Endothelial cell of umbilical vein (primary cell): ENCODE measurements around the gene CDC42SE2.

Experiments
- EZH2 ChIP-seq: IDR thresholded peaks from 2 replicates; pipeline ENCODE4 v1.6.1; 2012; ENCODE audit warnings: borderline replicate concordance, low read depth, mild to moderate bottlenecking, moderate library complexity, low read length, inconsistent platforms; ENCODE audit not compliant: severe bottlenecking
- FOS ChIP-seq: IDR thresholded peaks from 2 replicates; pipeline ENCODE4 v1.6.1; 2011; ENCODE audit warnings: mild to moderate bottlenecking, low read length, moderate library complexity, borderline replicate concordance; ENCODE audit not compliant: insufficient read depth
- JUN ChIP-seq: IDR thresholded peaks from 2 replicates; pipeline ENCODE4 v1.6.1; 2011; ENCODE audit warnings: borderline replicate concordance, low read depth; ENCODE audit not compliant: insufficient read length, insufficient read depth
- MYC ChIP-seq: IDR thresholded peaks from one replicate; pipeline ENCODE4 v1.6.1; 2011; ENCODE audit warnings: mild to moderate bottlenecking, low read depth, low read length
- POLR2A ChIP-seq: IDR thresholded peaks from 2 replicates; pipeline ENCODE4 v1.6.1; 2012; ENCODE audit warnings: low read depth, mild to moderate bottlenecking, control low read depth, low read length
- POLR2AphosphoS5 ChIP-seq: IDR thresholded peaks from 2 replicates; pipeline ENCODE4 v1.6.1; 2012; ENCODE audit warnings: low read depth, mild to moderate bottlenecking, control low read depth, low read length, moderate library complexity; ENCODE audit not compliant: insufficient read depth
- TF ChIP-seq, protein P1 (sequence below), 2 donors: IDR thresholded peaks; 1 replicate in 1 of 2; 2 replicates in 1 of 2; pipeline ENCODE4 v1.5.1; 2011; ENCODE audit warnings: low read length in 2 of 2, mild to moderate bottlenecking in 2 of 2, moderate library complexity in 2 of 2, control low read depth in 1 of 2, inconsistent platforms in 1 of 2, low read depth in 1 of 2; ENCODE audit not compliant: insufficient read depth in 1 of 2; ENCODE audit errors: extremely low read depth in 1 of 2
- TF ChIP-seq, protein P2 (sequence below): IDR thresholded peaks from 2 replicates; pipeline ENCODE4 v1.6.1; 2011; ENCODE audit not compliant: insufficient read depth, insufficient read length

DNA sequence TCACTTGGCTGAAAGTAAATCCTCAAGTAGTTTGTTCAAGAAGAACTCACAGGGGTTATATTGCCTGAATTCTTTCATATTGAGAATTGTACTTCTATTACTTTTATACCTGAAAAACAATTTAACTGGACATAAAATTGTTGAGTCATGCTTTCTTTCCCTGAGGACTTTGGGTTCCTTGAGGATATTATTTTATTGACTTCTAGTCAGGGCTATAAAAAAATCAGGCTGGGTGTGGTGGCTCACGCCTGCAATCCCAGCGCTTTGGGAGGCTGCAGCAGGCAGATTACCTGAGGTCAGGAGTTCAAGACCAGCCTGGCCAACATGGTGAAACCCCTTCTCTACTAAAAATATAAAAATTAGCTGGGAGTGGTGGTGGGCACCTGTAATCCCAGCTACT lies 17.9 kb upstream of the CDC42SE2 start:
- TF ChIP-seq, protein P1, sequence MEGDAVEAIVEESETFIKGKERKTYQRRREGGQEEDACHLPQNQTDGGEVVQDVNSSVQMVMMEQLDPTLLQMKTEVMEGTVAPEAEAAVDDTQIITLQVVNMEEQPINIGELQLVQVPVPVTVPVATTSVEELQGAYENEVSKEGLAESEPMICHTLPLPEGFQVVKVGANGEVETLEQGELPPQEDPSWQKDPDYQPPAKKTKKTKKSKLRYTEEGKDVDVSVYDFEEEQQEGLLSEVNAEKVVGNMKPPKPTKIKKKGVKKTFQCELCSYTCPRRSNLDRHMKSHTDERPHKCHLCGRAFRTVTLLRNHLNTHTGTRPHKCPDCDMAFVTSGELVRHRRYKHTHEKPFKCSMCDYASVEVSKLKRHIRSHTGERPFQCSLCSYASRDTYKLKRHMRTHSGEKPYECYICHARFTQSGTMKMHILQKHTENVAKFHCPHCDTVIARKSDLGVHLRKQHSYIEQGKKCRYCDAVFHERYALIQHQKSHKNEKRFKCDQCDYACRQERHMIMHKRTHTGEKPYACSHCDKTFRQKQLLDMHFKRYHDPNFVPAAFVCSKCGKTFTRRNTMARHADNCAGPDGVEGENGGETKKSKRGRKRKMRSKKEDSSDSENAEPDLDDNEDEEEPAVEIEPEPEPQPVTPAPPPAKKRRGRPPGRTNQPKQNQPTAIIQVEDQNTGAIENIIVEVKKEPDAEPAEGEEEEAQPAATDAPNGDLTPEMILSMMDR (IDR thresholded peaks at IDR 0.05; ENCODE audit: extremely low read depth in 1 of 2, insufficient read depth in 1 of 2, low read depth in 1 of 2, low read length in 2 of 2): no peak
- TF ChIP-seq POLR2AphosphoS5 (no peak), JUN (no peak), POLR2A (no peak), EZH2 (no peak), MYC (no peak), FOS (no peak)
- TF ChIP-seq, protein P2, sequence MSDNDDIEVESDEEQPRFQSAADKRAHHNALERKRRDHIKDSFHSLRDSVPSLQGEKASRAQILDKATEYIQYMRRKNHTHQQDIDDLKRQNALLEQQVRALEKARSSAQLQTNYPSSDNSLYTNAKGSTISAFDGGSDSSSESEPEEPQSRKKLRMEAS: no peak
